HG03432 (cell line): ENCODE data around the gene GNRH2.
"Not testable (repeated sequence)": the region's sequence is repeated elsewhere in the genome, so short reads cannot be mapped to it uniquely, and the experiment has no call there.

Source experiments
- ATAC-seq: cut with Tn5 transposase; IDR thresholded peaks from one replicate; pipeline ENCODE4 v1.9.1; 2021; ENCODE audit warnings: mild to moderate bottlenecking, moderate library complexity; ENCODE audit not compliant: unreplicated experiment

The GNRH2 gene, protein sequence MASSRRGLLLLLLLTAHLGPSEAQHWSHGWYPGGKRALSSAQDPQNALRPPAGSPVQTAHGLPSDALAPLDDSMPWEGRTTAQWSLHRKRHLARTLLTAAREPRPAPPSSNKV

DNA sequence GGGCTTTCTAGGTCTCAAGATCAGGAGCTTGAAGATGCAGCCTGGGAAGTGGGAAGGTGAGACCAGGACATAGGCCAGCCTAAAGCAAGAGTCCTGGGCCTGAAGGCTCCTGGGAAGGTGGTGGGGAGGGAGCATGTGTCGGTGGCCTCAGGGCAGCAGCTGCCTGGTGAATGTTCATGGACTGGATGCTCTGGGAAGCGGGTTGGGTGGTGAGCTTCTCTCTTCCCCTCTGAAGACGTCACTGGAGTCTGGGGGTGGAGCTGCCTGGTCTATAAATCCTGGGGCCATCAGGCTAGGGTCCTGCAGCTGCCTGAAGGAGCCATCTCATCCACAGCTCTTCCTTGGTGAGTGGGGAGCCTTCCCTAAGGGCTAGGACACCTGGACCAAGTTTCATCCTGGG, at the start of gene GNRH2:
GNRH2 (plus strand) TSS at position 301 of the 400 bp plus-strand sequence. CDS start 793 bp downstream, outside the sequence.
- ATAC-seq: no peak

DNA sequence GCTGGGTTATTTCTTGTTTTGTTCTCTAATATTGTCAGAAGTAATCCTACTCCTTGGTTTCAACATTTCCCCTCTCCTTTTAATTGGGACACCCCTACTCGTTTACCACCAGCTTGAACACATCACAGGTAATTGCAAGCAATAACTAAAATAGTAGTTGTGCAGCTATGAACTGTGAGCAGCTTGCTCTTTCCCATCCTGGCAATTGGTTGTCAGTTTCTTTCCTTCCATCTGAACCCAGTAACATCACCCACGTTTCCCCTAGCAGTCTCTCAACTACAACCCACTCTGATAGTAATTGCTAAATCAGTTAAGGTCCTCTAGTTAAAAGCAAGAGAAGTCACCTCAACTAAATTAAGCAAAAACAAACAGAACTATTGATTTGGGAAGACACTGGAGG, 47.6 kb upstream of the GNRH2 start:
- no peak for ATAC-seq

DNA sequence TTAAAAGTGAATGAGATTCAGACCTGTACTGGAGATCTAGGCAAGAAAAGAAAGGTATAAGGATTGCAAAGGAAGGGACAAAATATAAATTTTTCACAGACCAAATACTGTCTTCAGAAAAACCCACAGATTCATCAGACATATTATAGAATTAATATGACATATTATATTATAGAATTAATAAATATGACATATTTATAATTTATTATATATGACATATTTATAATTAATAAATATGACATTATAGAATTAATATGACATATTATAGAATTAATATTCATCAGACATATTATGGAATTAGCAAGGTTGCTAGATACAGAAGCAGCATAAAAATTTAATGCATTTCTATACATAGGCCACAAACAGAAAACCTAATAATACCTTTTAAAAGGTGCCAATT, 44.7 kb upstream of the GNRH2 start:
- ATAC-seq: no peak

DNA sequence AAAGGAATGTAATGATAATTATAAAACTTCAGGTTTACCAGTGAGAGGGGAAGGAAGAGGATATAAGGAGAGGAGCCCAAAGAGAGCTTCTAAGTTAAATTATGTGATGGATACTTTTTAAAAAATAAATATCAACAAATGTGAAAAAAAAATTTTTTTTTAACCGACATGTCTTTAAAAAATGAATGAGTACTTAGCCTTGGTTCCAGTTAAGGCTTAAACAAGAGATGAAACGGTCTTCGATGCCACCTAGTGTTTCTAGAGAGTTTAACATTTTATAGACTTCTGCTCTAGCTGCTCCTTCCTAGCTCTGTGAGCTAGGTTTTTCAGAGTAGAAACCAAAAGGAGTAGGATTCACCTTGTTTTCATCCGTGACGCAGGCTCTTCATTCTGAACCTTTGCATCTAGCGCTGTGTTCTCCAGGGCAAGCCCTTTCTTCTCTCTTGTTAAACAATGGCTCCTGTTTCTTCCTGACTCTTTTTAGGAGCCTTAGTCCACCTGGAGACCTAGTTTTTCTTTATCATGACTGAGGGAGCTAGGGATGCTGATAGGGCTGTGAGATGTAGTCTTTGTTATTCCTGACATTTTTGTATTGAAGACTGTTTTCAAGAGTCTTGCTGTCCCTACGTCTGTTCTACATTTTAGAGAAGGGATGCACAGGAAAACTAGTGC, 42.4 kb upstream of the GNRH2 start:
- ATAC-seq: no peak

DNA sequence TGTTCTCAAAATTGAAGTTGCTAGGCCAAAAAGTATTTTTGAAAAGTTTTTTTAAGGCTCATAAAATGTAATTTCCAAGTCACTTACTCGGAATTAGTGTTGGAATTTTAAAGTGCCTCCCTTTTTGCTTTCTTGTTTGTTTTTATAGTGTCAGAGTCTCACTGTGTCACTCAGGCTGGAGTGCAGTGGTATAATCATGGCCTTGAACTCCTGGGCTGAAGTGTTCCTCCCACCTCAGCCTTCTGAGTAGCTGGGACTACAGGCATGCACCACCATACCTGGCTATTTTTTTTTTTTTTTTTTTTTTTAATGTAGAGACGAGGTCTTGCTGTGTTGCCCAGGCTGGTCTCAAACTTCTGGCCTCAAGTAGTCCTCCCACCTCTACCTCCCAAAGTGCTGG, 40.0 kb upstream of the GNRH2 start:
- ATAC-seq: no peak

DNA sequence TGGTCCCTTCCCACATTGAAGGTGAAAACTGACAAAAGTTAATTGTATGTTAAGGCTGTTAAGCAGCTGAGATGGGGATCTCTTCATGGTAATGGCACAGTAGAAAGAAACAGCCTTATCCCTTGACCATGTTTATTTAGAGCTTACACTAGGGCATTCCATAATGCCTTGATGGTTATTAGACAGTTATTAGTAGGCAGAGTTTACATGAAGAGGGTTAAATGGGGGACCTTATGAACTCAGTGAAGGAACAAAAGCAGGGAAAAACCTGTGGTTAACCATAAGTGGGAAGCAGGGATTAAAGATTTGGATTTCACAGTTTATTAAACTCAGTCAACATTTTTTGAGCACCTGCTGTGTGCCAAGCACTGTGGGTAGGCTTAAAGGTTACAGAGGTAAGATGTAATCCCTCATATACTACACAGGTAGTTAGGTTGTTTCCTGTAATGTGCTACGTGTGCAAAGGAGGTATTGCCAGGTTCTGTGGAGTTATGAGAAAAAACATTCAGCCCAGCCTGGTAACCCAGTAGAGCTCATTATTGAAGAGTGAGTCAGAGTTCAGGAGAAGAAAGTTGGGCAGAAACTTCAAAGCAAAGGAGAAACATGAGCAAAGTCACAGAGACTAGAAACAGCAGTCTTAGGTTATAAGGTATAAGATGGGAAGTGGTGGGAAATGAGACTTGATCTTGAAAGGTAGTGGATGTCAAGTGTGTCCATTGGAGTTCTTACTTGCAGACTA, 32.3 kb upstream of the GNRH2 start:
- no peak for ATAC-seq

DNA sequence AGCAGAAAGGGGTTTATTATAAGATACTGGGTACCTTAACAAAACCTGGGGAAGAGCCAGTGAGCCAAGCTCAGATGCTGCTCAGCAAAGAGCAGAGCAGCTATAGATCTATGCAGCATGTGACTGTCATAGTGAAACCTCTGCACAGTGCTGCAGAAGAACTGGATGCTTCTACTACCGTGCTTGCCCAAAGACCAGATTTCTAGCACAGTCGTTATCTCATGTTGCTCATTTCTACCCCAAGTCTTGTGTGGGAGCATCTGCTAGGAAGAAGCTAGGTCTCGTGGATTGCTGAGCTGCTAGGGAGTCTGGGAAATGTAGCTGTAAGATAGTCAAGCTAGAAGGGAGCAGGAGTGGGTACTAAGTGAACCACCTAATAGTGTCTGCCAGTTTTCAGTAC, 31.7 kb upstream of the GNRH2 start:
- ATAC-seq: no peak

DNA sequence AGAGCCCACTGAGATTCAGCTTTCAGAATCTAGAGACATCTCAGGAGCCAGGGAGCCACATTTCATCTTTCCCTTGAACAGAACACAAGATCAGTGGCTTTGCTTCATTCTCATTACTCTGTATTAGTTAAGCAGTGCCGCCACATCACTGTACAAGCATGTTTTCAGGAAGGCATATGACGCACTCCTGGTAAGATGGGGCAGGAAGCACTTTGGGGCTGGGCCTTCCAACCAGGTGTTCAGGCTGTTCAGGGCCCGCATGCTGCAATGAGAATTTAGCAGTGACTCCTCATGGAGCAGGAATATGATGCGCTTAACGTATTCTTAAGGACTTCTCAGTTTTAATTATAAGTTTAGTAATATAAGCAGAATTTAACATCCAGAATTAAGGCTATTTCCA, 29.7 kb upstream of the GNRH2 start:
- no peak for ATAC-seq

DNA sequence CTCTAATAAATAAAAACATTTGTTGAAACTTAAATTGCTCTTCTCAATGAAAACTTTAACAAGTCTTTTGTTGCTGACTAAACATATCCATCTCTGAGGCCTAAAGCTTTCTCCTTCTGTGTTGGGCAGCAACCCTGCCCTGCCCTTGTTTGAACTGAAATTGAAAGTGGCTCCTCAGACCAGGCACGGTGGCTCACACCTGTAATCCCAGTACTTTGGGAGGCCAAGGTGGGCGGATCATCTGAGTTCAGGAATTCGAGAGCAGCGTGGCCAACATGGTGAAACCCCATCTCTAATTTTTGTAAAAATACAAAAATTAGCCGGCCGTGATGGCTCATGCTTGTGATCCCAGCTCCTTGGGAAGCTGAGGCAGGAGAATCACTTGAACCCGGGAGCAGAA, 29.2 kb upstream of the GNRH2 start:
- ATAC-seq: no peak

DNA sequence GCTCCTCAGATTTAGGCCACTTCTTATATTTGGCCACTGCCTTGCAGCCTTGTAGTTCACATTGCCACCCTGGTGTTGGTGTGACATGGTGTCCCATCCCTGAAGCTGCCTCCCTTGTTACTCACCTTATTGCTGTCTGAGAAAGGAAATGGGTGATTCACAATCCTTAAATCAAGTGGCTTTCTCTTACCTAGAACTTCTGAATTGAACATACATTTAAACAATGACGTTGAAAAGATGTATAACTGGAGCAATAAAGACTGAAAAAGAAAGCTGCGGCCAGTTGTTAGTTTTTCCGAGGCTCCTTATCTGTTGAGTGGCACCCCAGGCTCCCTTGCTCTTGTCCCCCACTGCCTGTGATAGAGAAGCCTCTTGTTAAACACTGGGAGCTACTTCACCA, 28.8 kb upstream of the GNRH2 start:
- no peak for ATAC-seq

DNA sequence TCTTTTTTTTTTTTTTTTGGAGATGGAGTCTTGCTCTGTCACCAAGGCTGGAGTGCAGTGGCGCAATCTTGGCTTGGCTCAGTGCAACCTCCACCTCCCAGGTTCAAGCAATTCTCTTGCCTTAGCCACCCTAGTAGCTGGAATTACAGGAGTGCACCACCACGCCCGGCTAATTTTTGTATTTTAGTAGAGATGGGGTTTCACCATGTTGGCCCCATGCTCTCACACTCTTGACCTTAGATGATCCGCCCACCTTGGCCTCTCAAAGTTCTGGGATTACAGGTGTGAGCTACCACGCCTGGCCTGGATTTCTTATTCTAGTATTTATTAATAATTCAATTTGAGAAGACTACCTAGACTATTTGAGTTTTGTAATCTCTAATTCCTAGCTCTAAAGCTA, 28.1 kb upstream of the GNRH2 start:
- ATAC-seq: not testable (repeated sequence)

DNA sequence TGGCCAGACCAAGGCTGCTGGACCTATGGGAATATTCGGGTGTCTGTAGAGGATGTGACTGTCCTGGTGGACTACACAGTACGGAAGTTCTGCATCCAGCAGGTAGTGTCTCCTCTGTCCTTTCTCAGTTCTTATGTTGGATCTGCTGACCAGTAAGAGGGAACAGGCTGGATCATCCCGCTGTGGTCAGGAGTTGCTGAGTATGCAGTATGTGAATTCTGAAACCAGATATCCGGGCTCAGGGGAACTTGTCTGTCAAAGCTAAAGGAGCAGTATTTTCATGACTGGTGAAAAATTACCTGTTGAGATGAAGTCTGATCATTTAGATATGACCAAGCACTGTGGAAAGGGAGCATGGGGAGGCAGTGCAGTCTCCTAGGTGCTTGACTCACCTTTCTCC, 22.1 kb upstream of the GNRH2 start:
- no peak for ATAC-seq

DNA sequence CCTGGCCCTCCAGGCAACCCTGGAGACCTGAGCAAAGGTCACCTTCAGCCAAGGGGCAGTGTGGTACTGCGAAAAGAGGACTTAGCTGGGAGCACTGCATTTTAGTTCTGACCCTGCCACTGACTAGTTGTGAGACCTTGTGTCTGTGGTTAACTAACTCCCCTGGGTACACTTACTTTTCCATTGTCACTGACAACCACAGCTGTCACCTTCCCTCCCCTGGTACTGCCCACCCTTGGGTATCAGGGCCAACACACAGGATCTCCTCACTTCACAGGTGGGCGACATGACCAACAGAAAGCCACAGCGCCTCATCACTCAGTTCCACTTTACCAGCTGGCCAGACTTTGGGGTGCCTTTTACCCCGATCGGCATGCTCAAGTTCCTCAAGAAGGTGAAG, 21.6 kb upstream of the GNRH2 start:
- ATAC-seq: no peak

DNA sequence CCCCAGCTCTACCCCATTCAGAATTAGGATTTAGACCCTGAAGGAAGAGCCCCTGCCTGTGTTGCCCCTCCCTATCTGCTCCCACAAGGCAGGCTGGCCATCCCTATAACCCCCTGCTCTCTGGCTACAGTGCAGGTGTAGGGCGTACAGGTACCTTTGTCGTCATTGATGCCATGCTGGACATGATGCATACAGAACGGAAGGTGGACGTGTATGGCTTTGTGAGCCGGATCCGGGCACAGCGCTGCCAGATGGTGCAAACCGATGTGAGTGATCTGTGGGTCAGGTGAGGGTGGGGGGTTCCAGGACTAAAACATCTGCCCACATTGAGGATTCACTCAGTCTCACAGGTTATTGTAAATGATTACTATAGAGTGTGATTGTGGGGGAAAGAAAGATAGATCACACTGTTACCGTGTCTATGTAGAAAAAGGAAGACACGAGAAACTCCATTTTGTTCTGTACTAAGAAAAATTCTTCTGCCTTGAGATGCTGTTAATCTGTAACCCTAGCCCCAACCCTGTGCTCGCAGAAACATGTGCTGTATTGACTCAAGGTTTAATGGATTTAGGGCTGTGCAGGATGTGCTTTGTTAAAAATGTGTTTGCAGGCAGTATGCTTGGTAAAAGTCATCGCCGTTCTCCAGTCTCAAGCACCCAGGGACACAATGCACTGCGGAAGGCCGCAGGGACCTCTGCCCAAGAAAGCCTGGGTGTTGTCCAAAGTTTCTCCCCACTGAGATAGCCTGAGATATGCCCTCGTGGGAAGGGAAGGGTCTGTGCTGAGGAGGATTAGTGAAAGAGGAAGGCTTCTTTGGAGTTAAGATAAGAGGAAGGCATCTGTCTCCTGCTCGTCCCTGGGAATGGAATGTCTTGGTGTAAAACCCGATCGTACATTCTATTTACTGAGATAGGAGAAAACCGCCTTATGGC, 20.6 kb upstream of the GNRH2 start:
- not testable (repeated sequence) for ATAC-seq

DNA sequence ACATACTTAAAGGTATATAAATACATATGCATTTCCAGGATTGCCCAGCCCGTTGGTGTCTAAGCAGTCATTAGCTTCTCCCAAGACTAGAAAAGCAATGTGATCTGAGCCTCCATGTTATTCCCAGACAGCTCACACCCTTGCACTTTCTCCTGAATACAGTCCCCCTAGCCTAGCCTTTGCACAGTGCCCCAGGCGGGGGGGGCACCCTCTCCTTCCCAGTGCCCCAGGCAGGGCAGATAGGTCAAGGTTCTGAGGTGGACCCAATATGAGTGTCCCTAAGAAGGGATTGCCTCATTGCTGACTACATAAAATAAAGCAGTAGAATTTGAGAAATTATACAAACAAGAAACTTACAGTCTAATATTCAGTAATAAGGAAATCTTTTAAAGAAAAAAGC, 15.4 kb upstream of the GNRH2 start:
- no peak for ATAC-seq

DNA sequence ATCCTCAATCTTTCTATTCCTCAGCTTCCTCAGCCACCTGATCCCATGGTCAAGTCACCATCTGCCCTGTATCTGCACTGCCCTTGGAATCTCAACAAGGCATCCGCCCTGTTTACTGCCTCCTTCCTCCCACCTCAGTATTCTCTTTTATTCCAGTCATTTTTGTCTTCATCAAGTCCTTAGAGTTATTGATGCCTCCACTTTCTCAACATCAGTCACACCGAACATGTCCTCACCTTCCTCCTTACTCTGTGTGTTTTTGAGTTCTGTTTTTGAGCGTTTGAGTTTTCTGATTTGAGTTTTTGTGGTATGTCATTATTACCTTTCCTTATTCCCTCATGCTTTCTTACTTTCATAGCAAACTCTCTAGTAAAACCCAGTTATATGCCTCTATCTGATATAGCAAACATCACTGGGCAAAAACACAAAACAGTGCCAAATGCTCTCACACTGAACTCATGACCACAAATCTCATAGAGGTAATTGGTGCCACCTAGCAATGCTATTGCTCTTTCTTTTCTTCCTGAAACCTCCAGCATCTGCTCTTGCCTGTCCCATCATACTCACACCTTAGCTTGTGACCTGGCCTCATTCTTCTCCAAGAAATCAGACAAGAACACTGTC, 11.8 kb upstream of the GNRH2 start:
- no peak for ATAC-seq

DNA sequence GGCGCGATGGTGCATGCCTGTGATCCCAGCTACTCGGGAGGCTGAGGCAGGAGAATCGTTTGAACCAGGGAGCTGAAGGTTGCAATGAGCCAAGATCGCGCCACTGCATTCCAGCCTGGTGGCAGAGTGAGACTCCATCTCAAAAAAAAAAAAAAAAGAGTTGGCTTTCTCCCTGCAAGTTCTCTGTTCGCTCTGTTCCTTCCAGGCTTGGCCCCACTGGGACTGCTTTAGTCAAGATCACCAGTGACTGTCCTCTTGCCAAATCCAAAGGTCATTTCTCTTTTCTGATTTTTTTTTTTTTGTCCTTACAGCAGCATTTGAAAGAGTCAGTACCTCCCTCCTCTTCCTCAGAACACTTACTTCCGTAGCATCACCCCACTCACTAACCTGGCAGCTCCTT, 10.8 kb upstream of the GNRH2 start:
- ATAC-seq: no peak

DNA sequence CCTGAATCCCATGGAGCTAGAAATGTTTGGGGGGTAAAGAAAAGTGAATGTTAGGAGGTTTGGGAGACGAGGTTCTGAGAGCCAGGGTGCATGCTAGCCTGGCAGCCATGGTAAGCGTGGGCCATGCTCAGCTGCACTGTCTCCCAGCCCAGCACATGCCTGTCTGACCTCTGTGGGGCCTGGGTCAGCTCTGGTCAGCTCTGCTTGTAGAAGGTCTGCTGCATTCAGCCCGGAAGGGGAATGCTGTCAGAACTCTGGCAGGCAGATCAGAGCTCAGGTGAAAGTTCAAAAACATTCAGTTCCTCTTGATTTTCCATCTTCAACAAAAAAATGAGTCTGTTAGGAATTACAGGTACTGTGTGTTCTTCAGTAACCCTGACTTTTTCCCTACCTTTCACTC, 5.8 kb upstream of the GNRH2 start:
- no peak for ATAC-seq

DNA sequence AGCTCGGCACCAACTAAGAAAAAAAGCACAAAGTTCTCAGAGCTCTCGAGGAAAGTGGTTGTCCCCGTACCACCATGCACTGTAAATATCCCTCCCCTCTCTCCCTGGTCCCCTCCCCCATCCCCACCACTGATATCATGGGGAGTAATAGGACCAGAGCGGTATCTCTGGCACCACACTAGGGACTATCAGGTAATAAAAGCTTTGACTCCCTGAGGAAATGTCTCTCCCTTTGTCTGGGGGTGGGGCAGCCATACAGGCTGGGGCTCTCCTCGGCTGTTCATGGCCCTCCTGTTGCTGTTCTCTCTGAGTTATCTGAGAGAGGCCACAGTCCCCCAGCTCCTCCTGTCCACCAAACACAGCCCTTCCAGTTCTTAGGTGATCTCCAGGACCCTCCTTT, 5.0 kb upstream of the GNRH2 start:
- no peak for ATAC-seq

DNA sequence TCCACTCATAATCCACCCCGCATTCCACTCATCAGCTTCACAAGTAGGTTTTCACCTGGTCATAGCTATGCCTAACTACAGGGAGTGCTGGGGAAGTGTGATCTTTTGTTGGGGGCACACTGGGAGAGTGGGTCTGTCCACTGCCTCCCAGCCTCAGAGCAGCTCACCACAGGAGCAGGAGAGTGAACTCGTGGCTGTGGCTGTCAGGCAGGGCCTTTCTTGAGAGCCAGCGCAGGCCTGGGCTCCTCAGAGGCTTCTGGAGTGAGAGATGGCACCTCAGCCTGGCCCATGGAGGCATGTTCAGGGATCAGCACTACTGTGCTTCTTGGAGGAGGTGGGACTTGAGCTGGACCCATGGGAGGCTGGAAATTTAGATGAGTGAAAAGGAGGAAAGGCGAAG, 4.0 kb upstream of the GNRH2 start:
- ATAC-seq: no peak

DNA sequence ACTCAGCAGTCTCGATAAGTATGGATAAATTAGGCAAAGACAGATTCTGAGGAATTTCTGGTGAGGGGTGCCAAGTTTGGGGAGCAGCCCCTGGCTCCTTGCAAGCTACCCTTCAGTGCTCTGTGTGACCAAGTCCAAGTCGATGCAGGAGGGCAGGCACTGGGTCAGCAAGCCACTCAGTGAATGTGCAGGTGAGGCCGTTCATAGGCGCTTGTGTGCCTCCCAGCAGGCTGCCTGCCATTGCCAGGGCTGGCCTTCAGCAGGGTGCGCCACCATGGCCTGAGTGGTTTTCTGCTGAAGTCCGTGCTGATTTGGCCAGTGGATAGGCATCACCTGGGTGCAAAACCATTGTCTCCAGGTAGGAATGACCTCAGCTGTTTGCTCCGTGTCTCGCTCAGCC, 3.3 kb upstream of the GNRH2 start:
- ATAC-seq: no peak
